NCI-H128 (cell line): ENCODE data around the gene REEP6.
"Not testable (repeated sequence)": the region's sequence is repeated elsewhere in the genome, so short reads cannot be mapped to it uniquely, and the experiment has no call there.

Source experiments
- DNase-seq: peaks from one replicate; lab custom pipeline; 2025; ENCODE audit not compliant: unreplicated experiment; lab: John Stamatoyannopoulos, UW

The REEP6 gene

GRCh38 chr19:1522061-1522460 is 31.1 kb downstream of the REEP6 start:
- DNase-seq = no peak

GRCh38 chr19:1522838-1523237 is 31.9 kb downstream of the REEP6 start:
- no peak for DNase-seq

- no peak for DNase-seq
Measured at GRCh38 chr19:1523412-1524286, 32.7 kb downstream of the REEP6 start, which contains the start of gene PLK5. TSS of gene PLK5 (plus strand) at chr19:1524077. CDS start at chr19:1526997, 2,920 bp downstream.

DNA sequence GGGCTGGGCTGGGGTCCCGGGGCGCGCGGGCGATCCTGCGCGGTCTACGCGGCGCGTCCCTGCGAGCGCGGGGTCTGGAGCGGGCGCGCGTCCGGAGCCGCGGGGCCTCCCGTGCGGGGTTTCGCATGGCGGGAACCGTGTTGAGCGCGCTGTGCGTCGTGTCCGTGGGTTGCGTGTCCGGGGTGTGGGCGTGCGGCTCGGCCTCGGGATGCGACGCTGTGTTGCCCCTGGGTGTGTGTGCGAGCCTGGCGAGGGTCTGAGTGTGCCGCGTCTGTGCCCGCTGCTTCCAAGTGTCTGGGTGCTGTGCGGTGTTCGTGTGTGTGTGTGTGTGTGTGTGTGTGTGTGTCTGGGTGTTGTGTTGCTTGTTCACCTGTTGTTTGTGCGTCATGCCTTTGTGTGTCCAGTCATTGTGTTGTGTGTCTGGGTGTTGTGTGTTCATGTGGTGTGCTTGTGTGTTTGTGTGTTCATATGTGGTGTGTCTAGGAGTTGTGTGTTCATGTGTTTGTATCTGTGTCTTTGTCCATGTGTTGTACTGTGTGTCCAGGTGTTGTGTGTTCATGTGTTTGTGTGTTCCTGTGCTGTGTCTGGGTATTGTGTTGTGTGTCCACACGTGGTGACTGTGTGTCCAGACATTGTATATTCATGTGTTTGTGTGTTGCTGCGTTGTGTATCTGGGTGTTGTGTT is 33.4 kb downstream of the REEP6 start:
- no peak for DNase-seq

- no peak for DNase-seq
Measured at GRCh38 chr19:1524972-1525325, 34.0 kb downstream of the REEP6 start.

DNA sequence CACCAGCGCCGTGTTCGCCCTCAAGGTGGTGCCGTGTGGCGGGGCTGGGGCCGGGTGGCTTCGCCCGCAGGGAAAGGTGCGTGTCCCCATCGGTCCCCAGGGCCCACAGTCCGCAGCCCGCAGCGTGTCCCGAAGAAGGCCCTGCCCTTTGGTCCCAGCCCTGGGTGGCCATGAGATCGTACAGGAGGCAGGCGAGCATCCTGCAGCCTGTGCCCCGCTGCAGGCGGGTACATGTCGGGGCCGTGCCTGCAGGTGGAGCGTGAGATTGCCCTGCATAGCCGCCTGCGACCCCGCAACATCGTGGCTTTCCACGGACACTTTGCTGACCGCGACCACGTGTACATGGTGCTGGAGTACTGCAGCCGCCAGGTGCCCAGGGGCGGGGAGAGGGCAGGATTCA is 34.4 kb downstream of the REEP6 start:
- DNase-seq = no peak

- DNase-seq = no peak
Measured at GRCh38 chr19:1526066-1526778, 35.2 kb downstream of the REEP6 start.

DNA sequence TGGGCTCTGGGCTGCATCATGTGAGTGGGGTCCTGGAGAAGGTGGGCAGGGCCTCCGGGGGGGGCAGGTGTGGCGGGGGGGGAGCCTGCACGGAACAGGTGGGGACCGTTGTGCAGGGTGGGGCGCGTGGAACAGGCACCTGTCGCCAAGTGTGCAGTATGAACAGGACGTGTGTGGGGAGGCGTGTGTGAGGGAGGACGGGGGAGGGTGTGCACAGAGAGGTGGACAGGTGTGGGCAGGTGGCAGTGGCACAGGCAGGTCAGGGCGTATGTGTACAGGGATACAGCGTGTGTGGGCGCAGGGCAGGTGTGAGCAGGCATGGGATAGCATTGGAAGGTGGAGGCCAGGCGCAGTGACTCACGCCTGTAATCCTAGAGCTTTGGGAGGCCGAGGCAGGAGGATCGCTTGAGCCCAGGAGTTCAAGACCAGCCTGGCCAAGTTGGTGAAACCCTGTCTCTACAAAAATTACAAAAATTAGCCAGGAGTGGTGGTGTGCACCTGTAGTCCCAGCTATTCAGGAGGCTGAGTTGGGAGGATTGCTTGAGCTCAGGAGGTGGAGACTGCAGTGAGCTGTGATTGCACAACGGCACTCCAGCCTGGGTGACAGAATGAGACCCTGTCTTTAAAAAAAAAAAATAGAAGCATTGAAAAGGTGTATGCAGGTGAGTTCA is 36.1 kb downstream of the REEP6 start:
- no peak for DNase-seq

DNA sequence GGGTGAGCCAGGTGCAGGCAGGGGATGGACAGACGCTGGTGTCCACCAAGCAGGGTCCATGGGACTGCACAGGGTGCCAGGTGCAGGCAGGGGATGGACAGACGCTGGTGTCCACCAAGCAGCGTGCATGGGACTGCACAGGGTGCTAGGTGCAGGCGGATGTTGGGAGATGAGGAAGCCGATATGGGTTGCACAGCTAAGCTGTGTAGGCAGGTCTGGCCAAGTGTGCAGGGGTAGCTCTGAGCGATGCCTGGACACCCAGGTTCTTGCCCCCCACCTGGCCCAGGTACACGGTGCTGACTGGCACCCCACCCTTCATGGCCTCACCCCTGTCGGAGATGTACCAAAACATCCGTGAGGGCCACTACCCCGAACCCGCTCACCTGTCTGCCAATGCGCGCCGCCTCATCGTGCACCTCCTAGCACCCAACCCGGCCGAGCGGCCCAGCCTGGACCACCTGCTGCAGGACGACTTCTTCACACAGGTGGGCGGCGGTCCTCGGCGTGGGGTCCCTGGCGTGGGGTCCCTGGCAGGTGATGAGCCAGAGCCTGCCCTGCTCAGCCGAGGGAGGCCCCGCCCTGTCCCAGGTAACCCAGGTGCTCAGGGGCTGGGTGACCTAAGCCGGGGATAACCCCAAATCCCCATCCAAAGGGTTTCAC is 36.8 kb downstream of the REEP6 start:
- DNase-seq = no peak

DNA sequence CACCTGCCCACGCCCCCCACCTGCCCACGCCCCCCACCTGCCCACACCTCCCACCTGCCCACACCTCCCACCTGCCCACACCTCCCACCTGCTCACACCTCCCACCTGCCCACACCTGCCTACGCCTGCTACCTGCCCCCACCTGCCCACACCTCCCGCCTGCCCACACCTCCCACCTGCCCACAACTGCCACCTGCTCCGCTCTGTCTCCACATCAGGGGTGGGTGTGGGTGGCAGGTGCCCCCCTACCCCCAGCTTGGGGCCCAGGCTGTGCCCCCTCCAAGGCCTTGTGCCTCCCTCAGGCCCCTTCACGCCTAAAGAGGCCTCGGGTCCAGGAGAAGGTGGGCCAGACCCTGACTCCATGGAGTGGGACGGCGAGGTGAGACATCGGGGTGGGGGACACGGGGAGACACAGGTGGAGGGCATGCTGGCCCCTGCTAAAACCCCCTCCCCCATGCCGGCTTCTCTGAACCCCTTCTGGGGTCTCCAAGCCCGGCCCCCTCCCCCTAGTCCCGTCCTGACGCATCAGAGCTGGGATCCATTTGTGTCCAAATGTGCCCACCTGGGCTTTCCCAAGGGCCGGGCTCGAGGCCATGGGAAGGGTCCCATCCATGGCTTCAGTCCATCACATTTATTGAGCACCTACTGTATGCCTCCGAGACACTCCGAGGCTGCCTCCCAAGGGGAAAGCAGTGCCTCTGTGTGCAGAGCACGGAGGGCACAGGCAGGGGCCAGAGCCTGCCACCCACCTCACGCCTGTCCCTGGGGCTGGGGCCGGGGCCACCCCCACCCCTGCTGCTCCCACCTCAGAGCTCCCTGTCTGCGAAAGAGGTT is 37.8 kb downstream of the REEP6 start:
- DNase-seq = no peak

DNA sequence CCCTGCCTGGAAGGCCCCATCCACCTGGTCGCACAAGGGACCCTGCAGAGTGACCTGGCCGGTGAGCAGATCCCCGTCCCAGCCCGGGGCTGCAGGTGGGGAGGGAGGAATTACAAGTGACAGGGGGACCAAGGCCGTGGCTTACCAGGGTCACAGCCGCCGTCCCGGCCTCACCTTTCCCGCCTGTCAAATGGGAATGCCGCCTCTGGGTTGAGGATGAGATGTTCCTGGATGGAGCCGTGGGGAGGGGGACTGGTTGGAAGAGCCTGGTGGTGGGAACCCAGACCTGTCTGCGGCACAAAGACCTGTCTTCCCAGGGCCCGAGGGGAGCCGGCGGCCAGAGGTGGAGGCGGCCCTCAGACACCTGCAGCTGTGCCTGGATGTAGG is 38.4 kb downstream of the REEP6 start:
- DNase-seq = no peak

- DNase-seq = not testable (repeated sequence)
Measured at GRCh38 chr19:1530856-1531255, 39.9 kb downstream of the REEP6 start.

GRCh38 chr19:1531587-1531986 is 40.6 kb downstream of the REEP6 start:
- DNase-seq = no peak

GRCh38 chr19:1532003-1532402 is 41.0 kb downstream of the REEP6 start:
- no peak for DNase-seq

- no peak for DNase-seq
Measured at GRCh38 chr19:1533510-1534150, 42.6 kb downstream of the REEP6 start.

DNA sequence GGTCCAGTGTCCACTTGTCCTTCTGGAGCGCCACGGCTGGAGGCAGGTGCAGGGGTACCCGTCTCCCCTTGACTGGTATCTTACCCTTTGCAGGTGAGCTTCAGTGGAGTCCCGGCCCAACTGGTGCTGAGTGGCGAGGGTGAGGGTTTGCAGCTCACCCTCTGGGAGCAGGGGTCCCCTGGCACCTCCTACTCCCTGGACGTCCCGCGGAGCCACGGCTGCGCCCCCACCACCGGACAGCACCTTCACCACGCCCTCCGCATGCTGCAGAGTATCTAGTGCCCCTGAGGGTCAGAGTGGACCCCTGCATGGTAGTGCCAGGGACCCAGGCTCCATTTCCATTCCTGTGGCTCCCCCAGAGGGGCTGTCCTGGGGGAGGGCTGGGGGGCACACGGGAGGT is 44.0 kb downstream of the REEP6 start:
- no peak for DNase-seq

- DNase-seq = not testable (repeated sequence)
Measured at GRCh38 chr19:1535699-1536098, 44.7 kb downstream of the REEP6 start.

DNA sequence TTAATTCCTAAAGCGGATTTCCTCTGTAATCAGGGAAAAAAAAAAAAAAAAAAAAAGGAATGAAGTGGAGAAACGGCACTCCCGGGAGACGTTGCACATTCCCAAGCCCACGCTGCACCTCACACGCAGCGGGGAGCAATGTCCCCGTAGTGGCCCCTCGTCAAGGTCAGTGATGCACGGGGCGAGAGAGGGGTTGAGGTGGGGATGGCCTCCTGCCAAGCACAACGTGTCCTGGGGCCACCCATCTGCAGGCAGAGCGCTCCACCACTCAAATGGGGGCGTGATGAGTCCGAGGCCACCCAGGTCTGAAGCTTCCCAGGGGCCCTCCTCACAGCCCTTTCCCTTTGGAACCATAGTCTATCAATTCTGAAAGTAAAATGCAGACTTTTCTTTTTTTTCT is 48.0 kb downstream of the REEP6 start:
- DNase-seq = no peak

GRCh38 chr19:1539749-1540148 is 48.8 kb downstream of the REEP6 start:
- not testable (repeated sequence) for DNase-seq
